ENCODE data around the gene C2CD2L. TPM values are rescaled to one million over a fixed set of nuclear protein-coding genes. Genes with fewer than 3 reads are reported as not detected.

C2CD2L gene
- total and polyA plus RNA-seq, 10 of the 15 experiments (the other 5 are each of a cell fraction or from before 2014, with no cell fraction given): 0.21 to 9.6 (median 5.1) TPM

- intact Hi-C loops (cut with micrococcal nuclease; ENCODE audit: unreplicated experiment): no loop called here
Measured at GRCh38 chr11:119117004-119117706, 10.0 kb downstream of the C2CD2L start.

More at GRCh38 chr11:119117004-119117706, 10.0 kb downstream of the C2CD2L start:
- POLR2A ChIA-PET: interaction anchor here (1.8 to 6.9 kb wide), 2 partner anchors 8 to 62 kb away, joined by 4 to 76 read pairs; partner anchors contain the start of gene C2CD2L
- SMC1A ChIA-PET (ENCODE audit: uncharacterized antibody, unreplicated experiment): interaction anchor here (5.0 kb wide), 1 partner anchor 8 kb away, joined by 32 read pairs; no protein-coding TSS in a partner anchor
- Histone ChIP-seq H3K27me3 (replicated peaks in 1 of 2; ENCODE audit: control insufficient read depth in 2 of 2, insufficient read depth in 2 of 2, low read length in 1 of 2) (no peaks in the 10 kb centered on the region), H3K9me3 (replicated peaks; ENCODE audit: control insufficient read depth, insufficient read depth, low read length) (no peaks in the 10 kb centered on the region), H4K20me1 (ENCODE audit: control insufficient read depth, insufficient read depth) (no peaks in the 10 kb centered on the region), H3K4me3 (no peak overlapping the region), H3K27ac (ENCODE audit: control insufficient read depth, insufficient read depth) (no peak overlapping the region), H2AFZ (ENCODE audit: control insufficient read depth, low read depth, low read length) (no peak overlapping the region), H3K79me2 (ENCODE audit: control insufficient read depth, insufficient read depth, low read length) (peaks cover 8% of the 10 kb centered on the region), H3K4me2 (ENCODE audit: control insufficient read depth, insufficient read depth) (no peak overlapping the region), H3K9ac (ENCODE audit: control insufficient read depth, insufficient read depth, low read length) (no peak overlapping the region), H3K36me3 (ENCODE audit: control insufficient read depth in 2 of 2, insufficient read depth in 2 of 2, low read length in 1 of 2) (peaks cover 4 to 11% of the 10 kb centered on the region in 2 experiments), H3K4me1 (ENCODE audit: control insufficient read depth, insufficient read depth, low read length) (peaks cover 7% of the 10 kb centered on the region)
- RAD21 ChIA-PET (ENCODE audit: unreplicated experiment): no interaction called here
- BruUV-seq (replicated peaks): no TSS peak
- CTCF ChIA-PET: interaction anchor here (0.9 to 1.3 kb wide), 3 partner anchors 8 to 15 kb away, joined by 3 to 4 read pairs (median 3); partner anchors contain the start of genes C2CD2L and DPAGT1
- TF ChIP-seq CBFB (IDR thresholded peaks at IDR 0.05; ENCODE audit: low read depth) (no peak), TCF7 (IDR thresholded peaks at IDR 0.05; ENCODE audit: borderline replicate concordance) (no peak), TBL1XR1 (IDR thresholded peaks at IDR 0.05; ENCODE audit: low read depth, low read length) (no peak), REST (IDR thresholded peaks at IDR 0.05; ENCODE audit: low read depth, low read length) (no peak)
- DNase-seq (ENCODE audit: low read depth, low spot score): no peak
- 100% methylated on average over 3 of the region's 3 CpGs for WGBS (ENCODE audit: insufficient coverage, insufficient replicate concordance, low lambda C conversion rate, missing lambda C conversion rate)
- no peak for ATAC-seq
- no peak for FAIRE-seq
- in situ Hi-C loops (cut with MboI): no loop called here
